Measurements from ENCODE around the gene ALX1.

GRCh38 chr12:85329913-85330312, 49.9 kb downstream of the ALX1 start:
- TF ChIP-seq, protein P1, sequence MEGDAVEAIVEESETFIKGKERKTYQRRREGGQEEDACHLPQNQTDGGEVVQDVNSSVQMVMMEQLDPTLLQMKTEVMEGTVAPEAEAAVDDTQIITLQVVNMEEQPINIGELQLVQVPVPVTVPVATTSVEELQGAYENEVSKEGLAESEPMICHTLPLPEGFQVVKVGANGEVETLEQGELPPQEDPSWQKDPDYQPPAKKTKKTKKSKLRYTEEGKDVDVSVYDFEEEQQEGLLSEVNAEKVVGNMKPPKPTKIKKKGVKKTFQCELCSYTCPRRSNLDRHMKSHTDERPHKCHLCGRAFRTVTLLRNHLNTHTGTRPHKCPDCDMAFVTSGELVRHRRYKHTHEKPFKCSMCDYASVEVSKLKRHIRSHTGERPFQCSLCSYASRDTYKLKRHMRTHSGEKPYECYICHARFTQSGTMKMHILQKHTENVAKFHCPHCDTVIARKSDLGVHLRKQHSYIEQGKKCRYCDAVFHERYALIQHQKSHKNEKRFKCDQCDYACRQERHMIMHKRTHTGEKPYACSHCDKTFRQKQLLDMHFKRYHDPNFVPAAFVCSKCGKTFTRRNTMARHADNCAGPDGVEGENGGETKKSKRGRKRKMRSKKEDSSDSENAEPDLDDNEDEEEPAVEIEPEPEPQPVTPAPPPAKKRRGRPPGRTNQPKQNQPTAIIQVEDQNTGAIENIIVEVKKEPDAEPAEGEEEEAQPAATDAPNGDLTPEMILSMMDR (IDR thresholded peaks at IDR 0.05; ENCODE audit: low read depth, low read length, poor library complexity, severe bottlenecking): no peak
- no peak for TF ChIP-seq EZH2phosphoT487 (IDR thresholded peaks at IDR 0.05; ENCODE audit: borderline replicate concordance, low read length)
